KBM-7 (cell line): ENCODE measurements around the gene NLGN4X.

Experiments
- DNase-seq: peaks from one replicate; pipeline ENCODE4 v3.0.0-alpha.2; 2015
- in situ Hi-C: fragments of 300-500 bp; cut with MboI; formaldehyde crosslinking; loops from 2 replicates; pipeline ENCODE4 v1.14.3; 2020; ENCODE audit warnings: low sequenced_read_pairs, low pct_unique_long_range_greater_than_20kb, mixed read lengths

The NLGN4X gene

DNA sequence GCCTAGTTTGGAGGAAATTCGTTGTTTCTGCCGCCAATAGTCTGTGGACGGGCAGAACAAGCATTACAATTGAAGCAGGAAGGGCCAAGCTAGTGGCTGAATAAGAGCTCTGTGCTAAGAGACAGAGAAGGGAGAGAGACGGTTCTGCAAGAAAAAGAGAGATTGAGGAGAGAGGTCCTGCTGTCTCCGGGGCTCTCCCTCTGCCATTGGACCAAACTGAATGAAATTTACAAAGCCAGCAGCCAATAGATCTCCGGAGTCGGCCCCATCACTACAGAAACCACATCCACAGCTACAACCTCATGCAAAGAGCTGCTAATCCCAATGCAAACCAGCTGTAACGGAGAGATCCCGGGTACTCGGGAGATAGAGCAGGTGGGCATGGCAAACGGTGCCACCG, at the start of gene NLGN4X:
NLGN4X (minus strand) TSS at position 148 of the 400 bp plus-strand sequence. CDS start 77,401 bp downstream, outside the sequence.
- no peak for DNase-seq
- in situ Hi-C loops: no loop called here

DNA sequence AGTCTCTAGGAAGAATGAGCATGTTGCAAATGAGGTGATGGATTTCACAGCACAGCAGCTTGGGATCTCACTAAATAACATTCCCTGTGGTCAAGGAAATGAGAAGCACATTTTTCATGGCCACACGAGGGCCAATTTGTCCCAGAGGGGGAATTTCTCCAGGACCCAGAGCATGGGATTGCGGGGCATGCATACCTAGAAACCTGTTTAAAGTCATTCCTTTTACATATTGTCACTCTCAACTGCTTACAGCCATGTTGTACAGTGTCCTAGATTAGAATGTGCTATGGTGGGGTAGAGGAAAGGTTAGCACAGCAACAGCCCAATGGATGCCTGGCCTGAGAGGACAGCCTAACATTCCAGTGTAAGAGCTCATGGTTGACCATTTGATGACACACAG, 37.4 kb upstream of the NLGN4X start:
- DNase-seq: no peak
- in situ Hi-C loops: no loop called here

DNA sequence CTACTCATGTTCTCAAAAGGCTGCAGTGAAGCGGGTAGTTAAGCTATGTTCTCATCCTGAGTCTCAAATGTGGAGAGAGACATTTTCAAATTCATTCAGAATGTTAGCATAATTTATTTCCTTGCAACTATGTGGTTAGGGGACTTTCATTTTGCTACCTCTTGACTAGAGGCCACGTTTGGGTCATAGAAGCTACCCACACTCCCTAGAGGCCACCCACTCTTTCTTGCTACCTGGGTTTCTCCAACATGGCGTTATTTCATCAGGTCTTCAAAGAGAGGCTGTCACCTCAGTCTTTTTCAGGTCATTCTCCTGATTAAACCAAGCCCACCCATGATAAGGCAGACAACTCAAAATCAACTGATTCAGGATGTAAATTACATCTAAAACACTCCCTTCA, 34.3 kb upstream of the NLGN4X start:
- in situ Hi-C loops: no loop called here
- DNase-seq: no peak

DNA sequence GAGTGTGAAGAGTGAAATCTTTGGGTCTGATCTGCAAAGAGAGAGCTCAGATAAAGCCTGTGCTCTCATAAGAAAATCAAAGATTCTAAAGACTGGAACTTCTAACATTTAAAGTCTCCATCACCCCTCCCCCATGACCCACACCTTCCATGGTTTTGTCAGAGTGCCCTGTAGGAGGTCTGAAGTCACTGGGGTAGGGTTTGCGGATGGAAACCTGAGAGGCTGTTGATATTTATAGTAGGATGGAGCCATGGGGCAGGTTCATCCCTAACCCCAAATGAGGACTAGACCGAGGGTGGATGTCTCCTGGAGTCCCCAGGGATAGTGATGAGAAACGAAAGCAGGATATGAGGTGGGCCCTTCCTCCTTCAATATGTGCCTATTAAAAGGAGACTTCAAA, 28.4 kb upstream of the NLGN4X start:
- in situ Hi-C loops: no loop called here
- no peak for DNase-seq

DNA sequence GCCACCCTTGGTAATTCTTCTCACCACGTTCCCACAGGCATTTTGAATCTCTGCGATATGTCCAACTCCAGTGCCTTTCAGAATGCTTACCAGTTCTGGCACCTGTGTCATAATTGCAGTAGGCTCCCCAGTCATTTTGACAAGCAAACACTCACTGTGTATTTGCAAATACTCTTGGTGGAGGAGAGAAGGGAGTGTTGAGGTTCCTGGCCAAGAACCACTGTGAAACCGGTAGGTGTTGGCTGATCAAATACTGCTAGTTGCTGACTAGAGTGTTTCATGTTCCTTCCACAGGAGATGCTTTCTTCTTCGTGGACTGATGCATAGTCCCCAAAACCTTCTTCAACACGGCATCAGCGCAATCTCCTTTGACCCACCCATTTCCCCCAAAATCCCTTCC, 16.0 kb upstream of the NLGN4X start:
- no peak for DNase-seq
- in situ Hi-C loops: no loop called here

DNA sequence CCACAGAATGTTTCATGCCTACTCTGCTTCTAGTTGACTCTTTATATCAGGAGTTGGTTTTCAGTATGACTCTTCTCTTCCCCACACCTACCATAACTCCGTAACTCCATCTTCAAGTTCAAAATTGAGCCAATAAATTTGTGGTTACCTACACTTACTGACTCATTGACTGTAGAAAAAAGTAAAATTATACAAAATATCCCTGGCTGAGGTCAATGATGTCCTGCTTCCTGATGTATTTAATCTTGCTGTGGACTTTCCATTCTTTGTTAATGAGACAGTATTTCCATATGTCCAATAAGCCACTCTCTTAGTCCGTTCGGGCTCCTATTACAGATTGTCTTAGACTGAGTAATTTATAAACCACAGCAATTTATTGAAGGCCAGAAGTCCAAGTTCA, 9.9 kb upstream of the NLGN4X start:
- in situ Hi-C loops: no loop called here
- no peak for DNase-seq

DNA sequence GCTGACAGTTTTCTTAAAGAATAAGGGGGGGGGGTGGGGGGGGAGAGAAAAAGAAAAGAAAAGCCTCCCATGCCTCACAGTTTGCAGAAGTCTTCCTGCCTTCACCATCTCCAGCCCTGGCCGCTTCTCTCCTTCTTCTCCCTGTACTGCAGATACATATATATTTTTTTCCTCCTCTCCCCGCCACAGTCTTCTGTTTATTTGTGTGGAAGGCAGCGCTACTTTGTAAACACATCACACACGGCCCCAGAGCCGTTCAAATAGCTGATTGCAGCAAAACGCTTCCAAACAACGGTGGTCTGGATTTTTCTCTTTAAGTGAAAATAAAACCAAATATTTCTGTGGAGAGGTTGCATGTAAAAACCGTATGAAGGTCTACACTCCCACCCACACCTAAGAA, 732 bp downstream of the NLGN4X start:
- in situ Hi-C loops: no loop called here
- no peak for DNase-seq

DNA sequence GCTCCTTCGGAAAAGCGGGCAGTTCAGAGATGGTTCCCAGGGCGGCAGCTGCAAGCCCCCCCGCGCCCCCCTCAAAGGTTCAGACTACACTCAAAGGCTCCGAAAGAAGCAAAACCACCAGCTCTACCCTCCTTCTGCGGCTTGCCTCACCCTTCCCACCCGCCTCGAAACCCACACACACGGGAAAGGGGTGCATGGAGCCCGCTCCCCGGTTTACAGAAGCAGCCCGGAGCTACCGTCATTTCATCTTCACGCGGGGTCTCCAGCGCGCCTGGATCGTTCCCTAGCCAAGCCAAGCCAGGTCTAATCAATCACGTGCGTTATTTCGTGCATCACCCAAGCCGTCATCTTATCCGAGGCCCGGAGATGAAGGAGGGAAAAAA, 1.2 kb downstream of the NLGN4X start:
- no peak for DNase-seq
- in situ Hi-C loops: no loop called here

DNA sequence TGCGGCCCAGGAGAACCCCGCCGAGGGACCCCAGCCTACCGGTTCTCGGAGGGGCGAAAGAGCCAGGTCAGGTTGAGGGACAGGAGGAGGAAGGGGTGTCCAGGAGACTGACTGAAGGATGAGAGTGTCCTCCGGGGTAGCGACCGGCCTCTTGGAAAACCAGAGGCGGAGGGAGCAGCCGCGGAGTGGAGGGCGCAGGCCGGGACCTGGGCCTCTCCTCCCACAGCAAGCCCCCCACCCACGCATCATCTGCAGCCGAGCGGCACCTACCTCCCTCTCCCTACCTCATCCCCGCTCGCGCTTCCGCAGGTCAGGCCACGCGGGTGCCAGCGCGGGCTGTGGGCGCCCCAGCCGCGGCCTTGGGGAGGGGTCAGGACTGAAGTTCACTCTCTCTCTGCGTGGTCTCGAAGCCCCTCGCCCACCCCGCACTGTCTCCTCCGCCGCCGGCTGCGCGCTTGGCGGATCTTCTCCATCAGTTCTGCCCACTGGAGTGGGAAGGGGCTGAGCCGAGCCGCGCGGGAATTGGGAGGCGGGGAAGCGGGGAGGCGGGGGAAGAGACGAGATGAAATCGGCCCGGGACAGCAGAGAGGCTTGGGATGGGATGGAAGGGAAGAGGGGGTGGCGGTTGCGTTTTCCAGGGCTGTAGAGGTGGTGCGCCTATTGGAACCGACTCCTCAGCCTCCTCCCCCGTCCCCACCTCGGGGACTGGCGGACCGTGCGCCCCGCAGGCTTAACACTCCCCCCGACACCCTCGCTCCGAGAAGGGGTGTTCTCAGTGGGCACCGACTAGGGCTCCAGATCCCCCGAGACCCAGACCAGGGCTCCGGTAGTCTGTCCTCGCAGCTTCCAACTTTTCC, 1.8 kb downstream of the NLGN4X start:
- no peak for DNase-seq
- in situ Hi-C loops: no loop called here

DNA sequence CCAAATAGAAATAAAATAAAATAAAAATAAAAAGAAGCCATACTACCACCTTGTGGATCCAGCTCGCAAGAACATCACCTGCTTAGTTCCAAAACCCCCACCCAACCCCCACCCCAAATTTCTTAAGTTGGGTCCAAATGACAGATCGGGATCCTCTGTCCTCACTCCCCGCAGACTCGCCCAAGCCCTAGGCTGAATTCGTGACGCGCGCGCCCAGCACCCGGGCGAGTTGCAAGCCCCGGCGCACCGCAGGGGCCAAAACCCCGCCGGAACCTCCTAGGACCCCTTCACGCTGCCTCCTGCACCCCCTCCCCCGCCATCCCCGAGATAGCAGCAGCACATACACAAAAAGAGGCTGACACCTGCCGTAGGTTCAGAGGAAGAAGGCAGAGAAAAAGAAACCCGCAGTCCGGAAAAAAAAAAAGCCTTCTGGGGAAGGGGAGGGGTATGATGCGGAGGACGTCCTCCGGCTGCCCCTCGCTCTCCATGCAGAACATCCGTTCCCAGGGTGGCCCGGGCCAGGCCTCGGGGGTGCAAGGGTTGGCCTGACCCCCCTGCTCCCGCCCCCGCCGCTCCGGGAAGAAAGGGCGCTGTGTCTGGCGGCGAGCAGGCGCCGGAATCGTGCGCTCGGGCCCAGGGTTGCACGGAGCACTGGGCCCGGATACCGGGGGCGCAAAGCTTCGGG, 2.6 kb downstream of the NLGN4X start:
- no peak for DNase-seq
- in situ Hi-C loops: no loop called here

DNA sequence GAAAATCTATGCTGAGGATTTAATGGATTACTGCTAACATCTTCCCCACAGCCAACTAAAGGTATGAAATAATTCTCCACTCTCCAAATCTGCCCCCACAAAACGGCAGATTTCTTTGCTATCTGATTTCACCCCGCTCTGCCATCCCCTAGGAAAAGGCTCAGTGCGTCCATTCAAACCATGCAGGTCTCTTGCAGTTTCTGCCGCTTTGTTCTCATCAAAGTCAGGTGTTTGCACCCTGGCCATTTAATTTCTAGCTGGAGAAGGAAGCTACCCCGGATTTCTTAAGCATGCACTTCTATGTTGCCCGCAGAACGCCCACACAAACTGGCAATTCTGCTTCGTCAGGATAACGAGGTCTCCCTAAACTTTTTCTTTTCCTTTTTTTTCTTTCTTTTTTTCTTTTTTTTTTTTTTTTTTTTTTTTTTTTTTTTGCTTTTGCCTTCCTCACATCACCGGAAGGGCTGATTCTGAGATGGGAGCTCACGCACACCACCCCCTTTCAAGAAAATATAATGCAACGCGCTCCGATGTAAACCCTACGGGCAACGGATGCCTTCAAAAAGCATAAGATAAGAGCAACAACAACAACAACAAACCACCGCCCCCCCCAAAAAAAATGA, 3.3 kb downstream of the NLGN4X start:
- in situ Hi-C loops: no loop called here
- DNase-seq: no peak

DNA sequence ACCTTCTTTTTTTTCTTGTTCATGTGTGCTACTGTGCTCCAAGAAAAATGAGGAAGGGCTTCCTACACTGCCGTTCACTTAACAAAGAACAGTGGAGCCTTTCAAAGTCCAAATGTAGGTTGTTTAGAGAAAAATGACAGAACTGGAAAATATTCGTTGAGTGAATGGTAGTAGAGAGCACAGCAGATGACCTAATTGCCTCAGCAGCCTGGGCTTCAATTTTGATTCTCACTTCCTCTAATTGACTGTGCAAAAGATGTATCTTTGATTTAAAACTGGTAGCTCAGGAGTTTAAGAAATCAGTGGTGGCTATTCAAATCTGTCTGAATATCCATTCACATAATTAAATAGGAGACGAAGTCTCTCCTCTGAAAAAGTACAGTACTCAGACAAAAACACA, 5.2 kb downstream of the NLGN4X start:
- in situ Hi-C loops: no loop called here
- DNase-seq: no peak

DNA sequence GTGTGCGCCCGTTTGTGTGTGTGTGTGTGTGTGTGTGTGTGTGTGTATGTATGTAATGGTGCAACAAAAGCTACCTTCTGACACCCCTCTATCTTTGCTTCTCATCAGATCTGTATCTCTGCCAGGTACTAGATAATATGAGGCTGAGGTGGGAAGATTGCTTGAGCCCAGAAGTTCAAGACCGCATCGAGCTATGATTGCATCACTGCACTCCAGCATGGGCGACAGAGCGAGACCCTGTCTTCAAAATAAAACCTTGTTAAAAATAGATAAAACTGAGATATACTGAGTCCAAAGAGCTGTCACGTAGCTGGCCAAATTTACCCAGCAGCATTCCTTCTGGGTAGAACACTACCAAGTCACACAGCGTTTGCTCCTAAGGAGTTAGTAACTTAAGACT, 18.4 kb downstream of the NLGN4X start:
- DNase-seq: no peak

DNA sequence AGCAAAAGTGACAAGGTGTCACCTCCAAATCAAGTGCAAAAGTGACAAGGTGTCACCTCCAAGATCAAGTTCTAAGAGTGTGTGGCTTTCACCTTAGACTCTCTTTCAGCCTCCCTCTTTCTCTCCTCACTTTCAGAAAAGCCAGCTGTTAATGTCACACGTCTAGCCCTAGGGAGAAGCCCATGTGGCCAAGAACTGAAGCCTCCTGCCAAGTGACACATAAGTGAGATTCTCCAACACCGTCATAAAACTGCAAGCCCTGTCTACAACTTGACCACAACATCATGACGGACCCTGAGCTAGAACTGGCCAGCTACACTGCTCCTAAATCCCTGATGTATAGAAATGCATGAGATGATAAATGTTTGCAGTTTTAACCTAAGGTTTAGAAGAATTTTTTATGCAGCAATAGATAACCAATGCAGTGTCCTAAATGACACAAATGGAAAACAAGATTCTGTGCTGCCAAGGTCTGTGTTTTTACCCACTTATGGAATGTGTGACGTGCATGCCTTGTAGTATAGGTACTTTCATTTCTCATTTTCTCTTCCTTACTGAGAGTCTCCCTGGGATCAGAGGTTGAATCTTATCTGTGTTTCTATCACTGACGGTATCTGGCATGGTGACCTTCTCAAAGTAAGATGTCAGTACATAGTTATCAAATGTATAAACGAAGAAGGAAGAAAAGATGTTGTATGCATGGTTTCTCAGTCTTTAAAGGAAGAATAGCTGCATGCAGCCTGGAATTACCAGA, 25.0 kb downstream of the NLGN4X start:
- in situ Hi-C loops: no loop called here
- no peak for DNase-seq

More for the DNA sequence above, 18.4 kb downstream of the NLGN4X start:
- in situ Hi-C loops: no loop called here

DNA sequence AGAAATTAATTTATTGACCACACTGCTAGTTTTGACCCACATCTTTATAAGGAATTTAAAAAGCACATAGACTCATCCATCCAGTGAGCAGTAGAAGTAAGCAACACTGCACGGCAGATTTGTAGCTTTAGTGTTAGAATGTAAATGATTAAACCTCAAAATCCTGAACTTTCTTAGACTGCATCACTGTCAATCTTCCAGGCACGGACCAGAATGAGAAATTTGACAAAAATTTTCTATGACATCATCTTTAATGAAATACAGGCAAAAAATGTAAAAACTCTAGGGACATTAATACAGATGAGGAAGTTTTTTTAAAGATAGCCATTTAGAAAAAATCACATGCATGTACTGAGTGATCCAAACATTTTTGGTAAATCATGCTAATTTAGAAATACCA, 29.2 kb downstream of the NLGN4X start:
- no peak for DNase-seq
- in situ Hi-C loops: no loop called here

DNA sequence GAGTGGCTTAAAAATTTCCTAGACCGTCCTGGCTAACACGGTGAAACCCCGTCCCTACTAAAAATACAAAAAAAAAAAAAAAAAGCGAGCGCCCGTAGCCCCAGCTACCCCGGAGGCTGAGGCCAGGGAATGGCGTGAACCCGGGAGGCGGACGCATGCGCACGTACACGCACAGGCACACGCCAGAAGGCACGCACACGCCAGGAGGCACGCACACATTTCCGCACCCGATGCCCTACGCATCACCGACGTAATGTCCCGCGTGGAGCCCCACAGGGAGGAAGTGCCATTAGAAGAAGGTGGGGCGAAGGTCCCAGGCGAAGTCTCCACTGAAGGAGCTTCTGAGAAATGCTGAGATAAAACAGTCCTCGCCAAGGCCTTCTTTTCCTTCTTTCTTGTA, 41.4 kb downstream of the NLGN4X start:
- in situ Hi-C loops: no loop called here
- no peak for DNase-seq

DNA sequence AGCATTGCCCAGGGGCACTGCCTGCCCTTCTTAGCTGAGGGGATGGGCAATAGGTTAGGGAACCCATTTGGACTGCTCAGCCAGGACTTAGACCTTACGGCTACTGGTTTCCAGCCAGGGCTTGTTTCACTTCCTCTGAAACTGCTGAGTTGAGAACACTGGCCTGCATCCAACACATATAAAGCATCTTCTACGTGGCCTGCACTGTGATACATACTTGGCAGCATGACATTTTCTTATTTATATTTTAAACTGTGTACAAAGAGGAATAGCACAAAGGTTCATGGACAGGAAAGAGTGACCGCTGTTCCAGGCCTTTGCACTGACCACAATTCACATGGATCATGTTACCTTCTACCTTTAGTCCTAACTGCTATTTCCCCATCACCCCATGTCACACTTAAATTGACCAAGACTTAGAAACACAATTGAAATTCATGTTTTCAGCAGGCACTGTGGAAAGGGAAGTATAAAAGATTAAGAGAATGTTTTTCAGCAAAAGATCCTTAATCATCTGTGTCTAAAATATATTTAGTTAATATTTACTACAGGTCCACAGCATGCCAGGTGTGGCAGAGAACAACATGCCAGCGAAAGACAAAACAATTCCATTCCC, 43.7 kb downstream of the NLGN4X start:
- in situ Hi-C loops: no loop called here
- no peak for DNase-seq

DNA sequence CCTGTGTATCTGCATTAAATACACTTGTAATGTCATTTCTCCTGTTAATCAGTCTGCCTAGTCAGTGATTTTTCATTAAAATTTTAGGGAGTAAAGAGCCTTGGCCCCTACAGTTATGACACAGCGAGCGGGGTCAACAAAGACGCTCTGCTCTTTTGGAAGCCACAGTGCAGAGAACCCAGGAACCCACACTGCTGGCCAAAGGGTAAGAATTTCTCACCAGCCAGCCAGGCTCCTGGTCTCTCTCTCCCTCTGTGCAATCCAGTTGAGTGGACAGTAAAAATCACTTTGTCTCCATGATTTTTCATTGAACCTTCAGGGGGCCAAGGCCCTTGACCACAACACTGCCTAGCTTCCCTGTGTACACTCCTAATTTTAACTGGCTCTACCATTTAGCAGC, 52.8 kb downstream of the NLGN4X start:
- no peak for DNase-seq
- in situ Hi-C loops: no loop called here

DNA sequence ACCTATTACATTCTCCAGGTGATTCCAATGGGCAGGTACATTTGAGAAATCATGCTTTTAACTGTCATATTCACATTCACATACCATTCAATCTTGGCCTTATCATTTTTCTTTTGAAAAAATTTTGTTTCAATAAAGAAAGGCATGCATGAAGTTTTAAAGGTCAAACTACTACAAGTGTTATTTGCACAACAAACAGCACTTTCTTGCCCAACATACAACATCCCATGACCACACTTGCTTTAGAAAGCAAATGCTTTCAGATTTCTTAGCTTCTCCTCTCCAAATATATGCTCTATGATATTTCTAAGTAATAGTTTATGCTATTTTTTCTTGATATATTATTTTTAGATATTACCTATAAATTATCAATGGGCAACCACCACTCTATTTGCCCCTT, 58.2 kb downstream of the NLGN4X start:
- in situ Hi-C loops: no loop called here
- DNase-seq: no peak
